Neural progenitor cell (in vitro differentiated cells): ENCODE measurements around the gene MKNK2. TPM values are rescaled to one million over a fixed set of nuclear protein-coding genes. Genes with fewer than 3 reads are reported as not detected.
"Not testable (repeated sequence)": the region's sequence is repeated elsewhere in the genome, so short reads cannot be mapped to it uniquely, and the experiment has no call there.

Source experiments
- DNase-seq: peaks from one replicate; pipeline ENCODE4 v3.0.0-alpha.2; 2016; ENCODE audit warnings: low spot score
- H2AFZ ChIP-seq: fragments of 200-600 bp; sonication (generic); replicated peaks from 2 replicates; pipeline ENCODE4 v1.6.1; 2016; ENCODE audit warnings: antibody characterized with exemption
- H3F3A ChIP-seq: fragments of 200-600 bp; sonication (generic); 2 replicates; pipeline ENCODE4 v1.6.1; 2016; ENCODE audit warnings: antibody characterized with exemption, low read depth
- H3K27ac ChIP-seq: fragments of 200-600 bp; sonication (generic); 2 replicates; pipeline ENCODE4 v1.5.1; 2016; ENCODE audit warnings: mild to moderate bottlenecking
- H3K27me3 ChIP-seq: fragments of 200-600 bp; sonication (generic); 2 replicates; pipeline ENCODE4 v1.6.1; 2016; ENCODE audit warnings: mild to moderate bottlenecking, moderate library complexity
- H3K36me3 ChIP-seq: fragments of 200-600 bp; sonication (generic); 2 replicates; pipeline ENCODE4 v1.5.1; 2016
- H3K4me1 ChIP-seq: fragments of 200-600 bp; sonication (generic); 2 replicates; pipeline ENCODE4 v1.6.1; 2016; ENCODE audit warnings: mixed run types
- H3K4me2 ChIP-seq: fragments of 200-600 bp; sonication (generic); 2 replicates; pipeline ENCODE4 v1.6.1; 2016
- H3K4me3 ChIP-seq: fragments of 200-600 bp; sonication (generic); 2 replicates; pipeline ENCODE4 v1.5.1; 2016
- H3K79me2 ChIP-seq: fragments of 200-600 bp; sonication (generic); 2 replicates; pipeline ENCODE4 v1.6.1; 2016; ENCODE audit warnings: low read depth
- H3K9ac ChIP-seq: fragments of 200-600 bp; sonication (generic); 2 replicates; pipeline ENCODE4 v1.6.1; 2016
- H3K9me3 ChIP-seq: fragments of 200-600 bp; sonication (generic); 2 replicates; pipeline ENCODE4 v1.5.1; 2016; ENCODE audit warnings: low read depth
- H4K20me1 ChIP-seq: fragments of 200-600 bp; sonication (generic); 2 replicates; pipeline ENCODE4 v1.6.1; 2016; ENCODE audit warnings: low read depth
- H3K27ac Mint-ChIP-seq: 3 replicates; pipeline ENCODE4 v1.8.0; 2021; ENCODE audit warnings: mixed read lengths
- H3K27me3 Mint-ChIP-seq: 2 replicates; pipeline ENCODE4 v1.8.0; 2022; ENCODE audit warnings: low read depth, mild to moderate bottlenecking, inconsistent platforms, moderate library complexity, mixed read lengths; ENCODE audit not compliant: insufficient read depth
- H3K36me3 Mint-ChIP-seq: 3 replicates; pipeline ENCODE4 v1.8.0; 2021; ENCODE audit warnings: mixed read lengths
- H3K4me1 Mint-ChIP-seq: 3 replicates; pipeline ENCODE4 v1.8.0; 2021; ENCODE audit warnings: mixed read lengths
- H3K4me3 Mint-ChIP-seq: 3 replicates; pipeline ENCODE4 v1.8.0; 2021; ENCODE audit warnings: mild to moderate bottlenecking, moderate library complexity, mixed read lengths
- H3K9me3 Mint-ChIP-seq: 3 replicates; pipeline ENCODE4 v1.8.0; 2020; ENCODE audit warnings: mixed read lengths
- CTCF ChIP-seq: fragments of 200-600 bp; sonication (generic); IDR thresholded peaks from 2 replicates; pipeline ENCODE4 v1.5.1; 2017; ENCODE audit warnings: antibody characterized with exemption, mild to moderate bottlenecking
- EZH2 ChIP-seq: fragments of 200-600 bp; sonication (generic); IDR thresholded peaks from 2 replicates; pipeline ENCODE4 v1.6.1; 2017; ENCODE audit warnings: antibody characterized with exemption, mild to moderate bottlenecking, moderate library complexity
- EZH2phosphoT487 ChIP-seq: fragments of 200-600 bp; sonication (generic); IDR thresholded peaks from 2 replicates; pipeline ENCODE4 v1.6.1; 2017; ENCODE audit warnings: antibody characterized with exemption
- total RNA-seq: library from RNA; depleted of rRNA; stranded (reverse); fragments of >200 nt; gene quantifications from 2 replicates; pipeline ENCODE4 v1.2.3, GENCODE V29; 2015; ENCODE audit warnings: low replicate concordance

MKNK2 gene
- total RNA-seq, 1 donor from 2014 or later, result 46.0 TPM

GRCh38 chr19:2089001-2089711, 38.1 kb upstream of the MKNK2 start:
- no peak for DNase-seq
- no peaks in the 10 kb centered on the region for H3K9me3 Mint-ChIP-seq
- no peak overlapping the region for H2AFZ ChIP-seq
- H3K27me3 ChIP-seq, result no peaks in the 10 kb centered on the region
- no peaks in the 10 kb centered on the region for H3K36me3 ChIP-seq
- no peak overlapping the region for H3K27ac ChIP-seq
- no peak overlapping the region for H3K4me3 ChIP-seq
- peaks cover 6% of the 10 kb centered on the region for H3K4me1 ChIP-seq
- no peak overlapping the region for H3K4me3 Mint-ChIP-seq
- TF ChIP-seq CTCF (no peak), EZH2phosphoT487 (no peak), EZH2 (no peak)
- H3K9me3 ChIP-seq, result no peaks in the 10 kb centered on the region
- no peaks in the 10 kb centered on the region for H3F3A ChIP-seq
- H3K9ac ChIP-seq, result no peak overlapping the region
- H3K36me3 Mint-ChIP-seq, result no peaks in the 10 kb centered on the region
- no peak overlapping the region for H3K4me2 ChIP-seq
- H3K79me2 ChIP-seq, result peaks cover under 1% of the 10 kb centered on the region
- H3K27ac Mint-ChIP-seq, result peak overlapping the region; percentile 60
- peaks cover 5% of the 10 kb centered on the region for H3K27me3 Mint-ChIP-seq
- H3K4me1 Mint-ChIP-seq, result peaks cover 41% of the 10 kb centered on the region
- H4K20me1 ChIP-seq, result peaks cover 3% of the 10 kb centered on the region

- peaks cover 3% of the 10 kb centered on the region for H3K27me3 Mint-ChIP-seq
- TF ChIP-seq EZH2 (no peak), EZH2phosphoT487 (no peak), CTCF (no peak)
- H3F3A ChIP-seq, result no peaks in the 10 kb centered on the region
- H3K4me3 ChIP-seq, result no peak overlapping the region
- no peaks in the 10 kb centered on the region for H3K36me3 Mint-ChIP-seq
- H3K4me1 Mint-ChIP-seq, result peaks cover 31% of the 10 kb centered on the region
- H3K27me3 ChIP-seq, result no peaks in the 10 kb centered on the region
- H3K36me3 ChIP-seq, result no peaks in the 10 kb centered on the region
- no peak overlapping the region for H3K9ac ChIP-seq
- no peaks in the 10 kb centered on the region for H3K9me3 Mint-ChIP-seq
- no peaks in the 10 kb centered on the region for H3K9me3 ChIP-seq
- H3K4me1 ChIP-seq, result peaks cover 6% of the 10 kb centered on the region
- DNase-seq, result no peak
- H3K4me2 ChIP-seq, result no peak overlapping the region
- H4K20me1 ChIP-seq, result peaks cover 3% of the 10 kb centered on the region
- H3K27ac ChIP-seq, result no peak overlapping the region
- H2AFZ ChIP-seq, result no peak overlapping the region
- H3K27ac Mint-ChIP-seq, result no peak overlapping the region
- no peak overlapping the region for H3K4me3 Mint-ChIP-seq
- H3K79me2 ChIP-seq, result no peaks in the 10 kb centered on the region
Measured at GRCh38 chr19:2087621-2088100, 36.6 kb upstream of the MKNK2 start.

GRCh38 chr19:2086695-2087620, 35.9 kb upstream of the MKNK2 start:
- not testable (repeated sequence) for H3K4me3 Mint-ChIP-seq, H3K79me2 ChIP-seq
- peak overlapping the region; percentile 37 for H3K27ac Mint-ChIP-seq

More at GRCh38 chr19:2086695-2087620, 35.9 kb upstream of the MKNK2 start:
- H3K4me3 ChIP-seq, H3K27ac ChIP-seq, H3K9me3 Mint-ChIP-seq, H3K9me3 ChIP-seq, DNase-seq, H3K4me1 ChIP-seq, H3K4me2 ChIP-seq, H3F3A ChIP-seq, H3K36me3 ChIP-seq, H3K36me3 Mint-ChIP-seq, H3K27me3 Mint-ChIP-seq, H3K9ac ChIP-seq, H3K27me3 ChIP-seq, H4K20me1 ChIP-seq, H2AFZ ChIP-seq: not testable (repeated sequence)
- H3K4me1 Mint-ChIP-seq, result peaks cover 31% of the 10 kb centered on the region
